Esophagus squamous epithelium (tissue), 5 donors: ENCODE results near the gene AKR1E2. TPM values are rescaled to one million over a fixed set of nuclear protein-coding genes. Genes with fewer than 3 reads are reported as not detected.

Source experiments
- DNase-seq: peaks from one replicate; lab custom pipeline; 2025; lab: John Stamatoyannopoulos, UW
- H3K27ac ChIP-seq, 4 donors: fragments of 200-600 bp; sonication (generic); one replicate each; pipeline ENCODE4 v1.5.1; 2016 to 2019; ENCODE audit warnings: mild to moderate bottlenecking in 1 of 4
- H3K27me3 ChIP-seq, 4 donors: fragments of 200-600 bp; sonication (generic); 1 replicate in 3 of 4; 2 replicates in 1 of 4; pipeline versions ENCODE4 v1.5.1 to v1.6.0; 2017 to 2021; ENCODE audit warnings: antibody characterized with exemption in 1 of 4
- H3K36me3 ChIP-seq, 3 donors: fragments of 200-600 bp; sonication (generic); one replicate each; pipeline ENCODE4 v1.5.1; 2016 to 2019
- H3K4me1 ChIP-seq, 3 donors: fragments of 200-600 bp; sonication (generic); one replicate each; pipeline ENCODE4 v1.5.1; 2017 to 2019
- H3K4me3 ChIP-seq, 4 donors: fragments of 200-600 bp; sonication (generic); 1 replicate in 3 of 4; 2 replicates in 1 of 4; pipeline ENCODE4 v1.5.1; 2016 to 2019; ENCODE audit warnings: mild to moderate bottlenecking in 2 of 4, moderate library complexity in 1 of 4
- H3K9me3 ChIP-seq, 3 donors: fragments of 200-600 bp; sonication (generic); one replicate each; pipeline ENCODE4 v1.5.1; 2016 to 2019
- POLR2A ChIP-seq, 4 donors: fragments of 450-650 bp; IDR thresholded peaks; one replicate each; pipeline ENCODE4 v1.6.1; 2017; ENCODE audit warnings: antibody characterized with exemption in 4 of 4, mild to moderate bottlenecking in 4 of 4, moderate library complexity in 3 of 4
- WGBS, 2 donors: methylation state at CpG; one replicate each; pipeline ENCODE4 v1.1.5; 2018; 5-methylcytosine and 5-hydroxymethylcytosine counted together
- intact Hi-C: fragments of 100-400 bp; cut with DNase I; formaldehyde crosslinking; loops from one replicate; pipeline ENCODE4 v1.15.0; 2022
- total RNA-seq, 4 donors: library from RNA; depleted of rRNA; stranded (reverse); fragments of >200 nt; gene quantifications; one replicate each; pipeline ENCODE4 v1.1.0, GENCODE V29; 2016
- TF ChIP-seq, protein P1 (sequence below), 6 experiments: fragments of 450-650 bp in 4 of 6; fragments of 200-600 bp in 2 of 6; sonication (generic) in 2 of 6; IDR thresholded peaks; one replicate each; pipeline ENCODE4 v1.5.1; 2016 to 2019; ENCODE audit warnings: antibody characterized with exemption in 6 of 6, mild to moderate bottlenecking in 4 of 6, moderate library complexity in 4 of 6
- donor health status: DM: yes; HTN: yes; CAD: no.

Gene AKR1E2
- total RNA-seq, 4 donors from 2014 or later = 1.7 to 23.1 (median 2.8) TPM; not detected in 1

DNA sequence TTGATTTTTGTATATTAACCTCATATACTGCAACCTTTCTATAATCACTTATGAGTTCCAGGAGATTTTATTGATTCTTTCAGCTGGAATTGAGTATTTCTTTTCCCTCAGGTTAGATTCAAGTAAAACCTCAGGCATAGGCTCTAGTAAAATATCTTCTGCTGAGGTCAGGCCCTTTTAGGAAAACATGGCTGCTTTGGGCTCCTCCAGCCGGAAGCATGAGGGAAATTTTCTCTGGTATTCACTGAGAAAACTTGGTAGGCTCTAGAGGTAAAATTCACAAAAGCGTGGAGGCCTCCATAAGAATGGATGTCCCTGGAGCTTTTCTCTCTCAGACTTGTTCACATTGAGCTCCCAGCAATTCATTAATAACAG is 56.7 kb downstream of the AKR1E2 start:
- H3K9me3 ChIP-seq = no peaks in the 10 kb centered on the region
- no peak for DNase-seq
- peaks cover 0 to 13% (median 7%) of the 10 kb centered on the region in 3 donors for H3K4me1 ChIP-seq
- intact Hi-C loops = no loop called here
- no peaks in the 10 kb centered on the region for H3K27me3 ChIP-seq
- no peak for TF ChIP-seq POLR2A (IDR thresholded peaks at IDR 0.05)
- TF ChIP-seq, protein P1, sequence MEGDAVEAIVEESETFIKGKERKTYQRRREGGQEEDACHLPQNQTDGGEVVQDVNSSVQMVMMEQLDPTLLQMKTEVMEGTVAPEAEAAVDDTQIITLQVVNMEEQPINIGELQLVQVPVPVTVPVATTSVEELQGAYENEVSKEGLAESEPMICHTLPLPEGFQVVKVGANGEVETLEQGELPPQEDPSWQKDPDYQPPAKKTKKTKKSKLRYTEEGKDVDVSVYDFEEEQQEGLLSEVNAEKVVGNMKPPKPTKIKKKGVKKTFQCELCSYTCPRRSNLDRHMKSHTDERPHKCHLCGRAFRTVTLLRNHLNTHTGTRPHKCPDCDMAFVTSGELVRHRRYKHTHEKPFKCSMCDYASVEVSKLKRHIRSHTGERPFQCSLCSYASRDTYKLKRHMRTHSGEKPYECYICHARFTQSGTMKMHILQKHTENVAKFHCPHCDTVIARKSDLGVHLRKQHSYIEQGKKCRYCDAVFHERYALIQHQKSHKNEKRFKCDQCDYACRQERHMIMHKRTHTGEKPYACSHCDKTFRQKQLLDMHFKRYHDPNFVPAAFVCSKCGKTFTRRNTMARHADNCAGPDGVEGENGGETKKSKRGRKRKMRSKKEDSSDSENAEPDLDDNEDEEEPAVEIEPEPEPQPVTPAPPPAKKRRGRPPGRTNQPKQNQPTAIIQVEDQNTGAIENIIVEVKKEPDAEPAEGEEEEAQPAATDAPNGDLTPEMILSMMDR (IDR thresholded peaks at IDR 0.05) = no peak
- H3K4me3 ChIP-seq = no peak overlapping the region
- WGBS, 2 donors = 71 to 73% methylated on average over 2 of the region's 2 CpGs
- no peaks in the 10 kb centered on the region for H3K36me3 ChIP-seq
- H3K27ac ChIP-seq = peak overlapping the region in 2 of 4 donors; percentile 18 to 27

DNA sequence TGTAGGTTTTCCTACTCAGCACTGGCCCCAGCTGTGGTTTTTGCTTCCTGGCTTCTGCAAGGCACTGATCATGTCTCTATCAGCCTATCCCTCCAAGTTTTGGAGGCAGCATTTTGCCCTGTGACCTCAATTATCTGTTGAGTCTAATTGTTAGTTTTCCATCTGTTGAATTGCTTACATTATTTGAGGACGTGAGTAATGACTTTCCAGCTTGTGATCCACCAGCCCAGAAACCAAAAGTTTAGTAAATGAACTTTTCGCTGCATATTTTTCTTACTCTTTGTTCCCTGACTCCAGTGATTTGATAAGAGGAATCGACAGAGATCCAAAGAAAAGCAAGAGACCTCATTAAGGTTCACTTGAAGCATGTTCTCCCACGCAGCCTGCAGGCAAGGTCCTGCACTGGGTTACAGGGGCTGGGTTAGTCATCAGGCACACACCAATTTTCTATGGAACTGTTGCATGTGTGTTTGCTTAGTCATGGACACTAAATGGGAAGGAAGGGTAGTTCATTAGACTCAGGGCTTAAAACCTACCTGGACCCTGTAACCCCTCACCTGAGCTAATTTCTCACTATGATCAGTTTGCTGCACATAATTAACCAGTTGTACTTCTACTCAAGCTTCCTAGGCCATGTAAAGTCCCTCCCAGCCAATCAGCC is 57.2 kb downstream of the AKR1E2 start:
- Histone ChIP-seq H3K27me3 (no peaks in the 10 kb centered on the region), H3K27ac (peak overlapping the region in 2 of 4 donors; percentile 18 to 27), H3K4me3 (no peak overlapping the region), H3K9me3 (no peaks in the 10 kb centered on the region), H3K4me1 (peaks cover 0 to 13% (median 7%) of the 10 kb centered on the region in 3 donors), H3K36me3 (no peaks in the 10 kb centered on the region)
- TF ChIP-seq, protein P1 (IDR thresholded peaks at IDR 0.05) = no peak
- DNase-seq = no peak
- intact Hi-C loops = no loop called here
- 24 to 39% methylated on average over 4 of the region's 4 CpGs for WGBS, 2 donors

- TF ChIP-seq, protein P1 (IDR thresholded peaks at IDR 0.05) = no peak
- no peak for TF ChIP-seq POLR2A (IDR thresholded peaks at IDR 0.05)
- Histone ChIP-seq H3K9me3 (no peaks in the 10 kb centered on the region), H3K36me3 (no peaks in the 10 kb centered on the region), H3K4me3 (no peak overlapping the region), H3K4me1 (peaks cover 0 to 13% (median 7%) of the 10 kb centered on the region in 3 donors), H3K27ac (no peak overlapping the region), H3K27me3 (no peaks in the 10 kb centered on the region)
- no peak for DNase-seq
- intact Hi-C loops = no loop called here
- 52 to 60% methylated on average over 3 of the region's 3 CpGs for WGBS, 2 donors
These were observed 59.2 kb downstream of the AKR1E2 start for GRCh38 chr10:4885162-4885561.

DNA sequence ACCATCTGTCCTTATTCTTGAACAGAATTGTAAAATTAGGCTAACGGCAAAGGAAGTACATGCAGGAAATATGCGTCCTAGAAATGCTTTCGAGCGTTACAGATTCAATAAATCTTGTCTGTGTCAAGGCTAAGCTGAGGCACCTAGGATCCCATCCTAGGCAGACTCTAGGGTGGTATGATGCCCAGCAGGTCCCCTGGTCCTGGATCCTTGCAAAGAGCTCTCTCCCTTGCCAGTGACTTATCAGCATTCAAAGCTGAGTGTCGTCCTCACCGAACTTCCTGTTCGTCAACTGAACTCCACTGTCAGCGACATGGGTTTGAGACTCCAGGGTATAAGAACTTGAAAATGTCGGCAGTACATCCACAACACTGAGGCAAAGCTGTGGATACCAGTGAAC is 61.5 kb downstream of the AKR1E2 start:
- Histone ChIP-seq H3K9me3 (no peaks in the 10 kb centered on the region), H3K4me1 (peaks cover 0 to 13% (median 7%) of the 10 kb centered on the region in 3 donors), H3K27me3 (no peaks in the 10 kb centered on the region), H3K4me3 (no peak overlapping the region), H3K36me3 (no peaks in the 10 kb centered on the region), H3K27ac (no peak overlapping the region)
- intact Hi-C loops = no loop called here
- DNase-seq = no peak
- TF ChIP-seq, protein P1 (IDR thresholded peaks at IDR 0.05) = no peak
- no peak for TF ChIP-seq POLR2A (IDR thresholded peaks at IDR 0.05)
- WGBS, 2 donors = 79 to 92% methylated on average over 9 of the region's 9 CpGs

DNA sequence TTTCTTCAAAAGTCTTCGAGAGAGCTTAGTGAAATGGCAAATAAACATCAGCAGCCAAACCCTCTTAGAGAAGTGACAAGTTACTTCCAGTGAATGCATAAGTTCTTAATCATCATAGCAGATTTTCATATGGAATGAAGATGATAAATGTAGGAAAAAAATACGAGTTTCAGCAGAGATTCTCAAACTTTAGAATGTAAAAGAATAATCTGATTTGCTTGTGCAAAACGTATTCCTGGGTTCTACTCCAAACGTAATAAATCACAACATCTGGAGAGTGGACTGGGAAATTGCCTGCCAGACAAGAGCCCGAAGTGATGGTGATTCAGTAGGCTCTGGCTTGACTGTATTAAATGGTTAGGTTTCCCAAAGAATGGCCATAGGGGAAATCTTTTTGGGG is 62.2 kb downstream of the AKR1E2 start:
- TF ChIP-seq, protein P1 (IDR thresholded peaks at IDR 0.05) = no peak
- TF ChIP-seq POLR2A (IDR thresholded peaks at IDR 0.05) = no peak
- Histone ChIP-seq H3K9me3 (no peaks in the 10 kb centered on the region), H3K4me1 (peaks cover 0 to 6% (median 1%) of the 10 kb centered on the region in 3 donors), H3K27me3 (no peaks in the 10 kb centered on the region), H3K4me3 (no peak overlapping the region), H3K27ac (no peak overlapping the region), H3K36me3 (no peaks in the 10 kb centered on the region)
- no peak for DNase-seq
- intact Hi-C loops = no loop called here
- WGBS, 2 donors = 33 to 42% methylated on average over 5 of the region's 5 CpGs
